GM12801 (cell line): Measurements from ENCODE around the gene CMKLR1.

Source experiments
- CTCF ChIP-seq: IDR thresholded peaks from one replicate; pipeline ENCODE4 v1.5.1; 2011; ENCODE audit warnings: control low read depth; ENCODE audit not compliant: insufficient read length; ENCODE audit errors: extremely low read depth

CMKLR1 gene

GRCh38 chr12:108240928-108241327 lies 98.2 kb downstream of the CMKLR1 start:
- no peak for TF ChIP-seq CTCF

- TF ChIP-seq CTCF, result no peak
These were observed 98.9 kb downstream of the CMKLR1 start for GRCh38 chr12:108240027-108240785.

- TF ChIP-seq CTCF, result no peak
These were observed 99.7 kb downstream of the CMKLR1 start for GRCh38 chr12:108239378-108239777.

- no peak for TF ChIP-seq CTCF
These were observed 100.6 kb downstream of the CMKLR1 start for GRCh38 chr12:108238474-108238873.
